H4 (cell line): Measurements from ENCODE around the gene TMEM245. TPM values are rescaled to one million over a fixed set of nuclear protein-coding genes. Genes with fewer than 3 reads are reported as not detected.
"Not testable (repeated sequence)": the region's sequence is repeated elsewhere in the genome, so short reads cannot be mapped to it uniquely, and the experiment has no call there.

Experiments
- DNase-seq: peaks from one replicate; pipeline ENCODE4 v3.0.0-alpha.2; 2015; ENCODE audit warnings: low spot score
- total RNA-seq: library from RNA; depleted of rRNA; stranded (reverse); fragments of >200 nt; shearing (Covaris generic); gene quantifications from 2 replicates; pipeline ENCODE4 v1.2.3, GENCODE V29; 2014

Gene TMEM245
- total RNA-seq, 1 experiment from 2014 or later, result 39.0 TPM

DNA sequence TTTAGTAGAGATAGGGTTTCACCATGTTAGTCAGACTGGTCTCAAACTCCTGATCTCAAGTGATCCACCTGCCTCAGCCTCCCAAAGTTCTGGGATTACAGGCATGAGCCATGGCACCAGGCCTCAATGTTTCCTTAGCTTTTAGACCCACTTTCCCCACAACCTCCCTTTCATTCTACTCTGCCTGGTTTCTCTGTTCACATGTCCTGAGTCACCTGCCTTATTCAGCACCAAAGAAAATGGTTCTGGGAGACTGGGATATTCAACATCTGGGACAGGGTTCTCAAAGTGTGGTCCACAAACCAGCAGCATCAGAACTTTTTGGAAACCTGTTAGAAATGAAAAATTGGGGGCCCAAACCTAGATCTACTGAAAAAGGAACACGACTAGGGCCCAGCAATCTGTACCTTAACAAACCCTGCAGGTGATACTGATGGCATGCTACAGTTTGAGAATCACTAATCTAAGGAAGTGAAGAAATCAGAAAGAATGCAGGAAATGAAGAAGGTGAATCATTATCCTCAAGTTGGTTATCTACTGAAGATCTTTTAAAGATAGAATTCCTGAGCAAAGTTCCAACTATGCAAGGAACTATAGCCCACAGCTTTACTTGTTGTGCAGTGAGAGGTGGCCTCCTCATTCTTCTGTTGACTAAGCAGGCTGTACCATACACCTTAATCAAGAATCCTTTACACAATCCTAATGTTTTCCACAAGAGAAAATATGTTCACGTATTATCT lies 54.6 kb downstream of the TMEM245 start:
- DNase-seq, result no peak

- DNase-seq, result no peak
Measured at GRCh38 chr9:109063760-109064159, 56.0 kb downstream of the TMEM245 start.

DNA sequence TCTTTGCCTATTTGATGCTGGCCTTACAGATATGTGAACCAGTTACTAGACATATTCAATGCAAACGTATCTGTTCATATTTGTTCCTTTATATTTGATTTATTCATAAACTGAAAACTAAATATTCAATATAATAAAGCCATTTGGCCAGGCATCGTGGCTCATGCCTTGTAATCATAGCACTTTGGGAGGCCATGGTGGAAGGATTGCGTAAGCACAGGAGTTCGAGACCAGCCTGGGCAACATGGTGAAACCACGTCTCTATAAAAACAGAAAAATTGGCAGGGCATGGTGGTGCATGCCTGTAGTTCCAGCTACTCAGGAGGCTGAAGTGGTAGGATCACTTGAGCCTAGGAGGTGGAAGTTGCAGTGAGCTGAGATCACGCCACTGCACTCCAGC lies 57.2 kb downstream of the TMEM245 start:
- DNase-seq, result no peak

DNA sequence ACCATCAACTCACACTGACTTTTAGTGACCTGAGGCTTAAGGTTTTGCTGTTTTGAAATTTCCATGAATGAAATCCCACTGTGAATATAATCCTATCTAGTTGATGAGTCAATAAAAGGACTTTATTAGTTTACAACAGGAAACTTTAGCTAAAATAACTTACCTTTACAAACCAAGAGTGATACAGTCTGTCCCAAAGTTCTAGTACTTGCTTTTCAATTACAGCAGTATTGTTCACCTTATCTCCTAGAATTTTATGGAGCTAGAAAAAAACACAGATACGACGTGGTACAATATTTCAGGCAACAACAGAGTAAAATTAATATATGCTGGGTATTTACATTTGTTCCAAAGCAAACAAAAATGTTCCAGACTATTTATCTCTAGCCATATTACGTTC lies 59.6 kb downstream of the TMEM245 start:
- no peak for DNase-seq

DNA sequence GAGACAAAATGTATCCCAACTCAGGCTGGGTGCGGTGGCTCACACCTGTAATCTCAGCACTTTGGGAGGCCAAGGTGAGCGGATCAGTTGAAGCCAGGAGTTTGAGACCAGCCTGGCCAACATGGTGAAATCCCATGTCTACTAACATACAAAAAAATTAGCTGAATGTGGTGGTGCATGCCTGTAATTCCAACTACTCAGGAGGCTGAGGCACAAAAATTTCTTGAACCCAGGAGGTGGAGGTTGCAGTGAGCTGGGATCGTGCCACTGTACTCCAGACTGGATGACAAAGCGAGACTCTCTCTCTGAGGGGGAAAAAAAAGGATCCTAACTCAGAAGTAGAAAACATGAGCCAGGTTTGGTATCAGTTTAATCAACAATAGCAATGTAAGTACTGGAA lies 66.6 kb downstream of the TMEM245 start:
- not testable (repeated sequence) for DNase-seq

GRCh38 chr9:109052416-109052815 lies 67.3 kb downstream of the TMEM245 start:
- DNase-seq, result no peak

DNA sequence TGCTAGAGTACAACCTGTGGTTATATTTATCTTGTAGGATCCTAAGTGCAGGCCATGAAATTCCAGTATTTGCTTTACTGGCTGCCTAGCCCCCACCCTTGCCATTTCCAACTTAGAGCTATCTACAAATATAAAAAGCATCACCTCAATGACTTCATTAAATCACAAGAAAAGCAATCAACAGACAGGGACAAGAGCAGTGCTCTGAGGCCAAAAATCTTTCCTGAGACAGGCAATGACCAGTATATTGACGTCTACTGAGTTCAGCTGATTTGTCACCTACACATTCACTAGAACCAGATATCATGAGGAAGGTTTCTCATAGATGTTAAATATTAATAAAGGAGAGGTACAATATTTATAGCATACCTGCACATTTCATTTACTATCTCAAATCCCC lies 68.0 kb downstream of the TMEM245 start:
- DNase-seq, result no peak

GRCh38 chr9:109050444-109050843 lies 69.3 kb downstream of the TMEM245 start:
- DNase-seq, result no peak

GRCh38 chr9:109048822-109049221 lies 70.9 kb downstream of the TMEM245 start:
- no peak for DNase-seq

- DNase-seq, result no peak
Measured at GRCh38 chr9:109047259-109047658, 72.5 kb downstream of the TMEM245 start.

DNA sequence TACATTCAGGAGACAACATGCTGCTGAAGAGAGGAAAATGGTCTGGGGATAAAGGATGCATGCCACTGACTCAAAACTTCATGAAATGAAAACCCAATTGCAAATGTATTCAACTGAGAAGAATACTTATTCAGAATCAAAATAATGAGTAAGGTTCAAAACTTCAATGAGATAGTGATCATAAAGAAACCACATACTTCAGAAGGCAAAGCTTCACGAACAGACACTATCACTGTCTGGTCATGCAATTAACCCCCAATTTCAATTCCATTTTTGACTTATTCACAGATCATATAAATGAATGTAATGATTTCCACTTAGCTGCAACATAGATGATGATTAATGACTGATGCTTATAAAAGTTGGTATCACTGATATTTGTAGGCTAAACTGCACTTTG lies 73.4 kb downstream of the TMEM245 start:
- no peak for DNase-seq

GRCh38 chr9:109043578-109043977 lies 76.2 kb downstream of the TMEM245 start:
- no peak for DNase-seq

GRCh38 chr9:109040571-109040970 lies 79.2 kb downstream of the TMEM245 start:
- no peak for DNase-seq

GRCh38 chr9:109039539-109039938 lies 80.2 kb downstream of the TMEM245 start:
- no peak for DNase-seq

DNA sequence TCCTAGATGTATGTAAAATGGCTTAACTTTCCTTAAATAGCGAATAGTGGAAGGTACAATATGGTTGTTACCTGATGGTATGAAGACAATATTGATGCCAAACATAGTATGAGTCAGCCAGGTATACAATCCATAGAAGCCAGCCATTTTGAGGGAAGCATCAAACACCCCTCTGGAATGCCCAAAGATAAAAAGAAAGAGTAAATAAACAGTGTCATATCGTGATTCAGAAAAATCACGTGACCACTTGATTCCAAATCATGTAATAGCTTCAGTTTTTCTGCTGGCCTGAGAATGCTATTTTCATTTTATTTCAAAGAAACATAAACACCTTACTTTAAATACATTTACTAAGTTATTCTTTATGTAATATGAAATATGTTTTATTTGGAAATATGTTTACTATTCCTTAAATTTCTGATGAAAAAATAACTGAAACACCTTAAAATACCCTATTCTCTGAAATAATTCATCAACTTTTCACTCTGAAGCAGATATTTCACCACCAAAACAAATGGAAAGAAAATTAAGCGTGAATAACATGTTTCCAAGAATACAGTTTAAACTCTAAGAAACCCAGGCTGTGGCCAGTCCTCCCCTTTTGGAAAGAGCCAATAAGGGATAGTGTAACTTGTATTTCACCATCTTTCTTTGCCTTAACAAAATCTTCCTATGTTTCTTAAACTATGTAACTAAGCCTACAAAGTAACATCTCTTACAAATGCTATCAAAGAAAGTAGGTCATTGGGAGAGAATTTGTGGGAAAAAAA lies 81.6 kb downstream of the TMEM245 start:
- DNase-seq, result no peak

DNA sequence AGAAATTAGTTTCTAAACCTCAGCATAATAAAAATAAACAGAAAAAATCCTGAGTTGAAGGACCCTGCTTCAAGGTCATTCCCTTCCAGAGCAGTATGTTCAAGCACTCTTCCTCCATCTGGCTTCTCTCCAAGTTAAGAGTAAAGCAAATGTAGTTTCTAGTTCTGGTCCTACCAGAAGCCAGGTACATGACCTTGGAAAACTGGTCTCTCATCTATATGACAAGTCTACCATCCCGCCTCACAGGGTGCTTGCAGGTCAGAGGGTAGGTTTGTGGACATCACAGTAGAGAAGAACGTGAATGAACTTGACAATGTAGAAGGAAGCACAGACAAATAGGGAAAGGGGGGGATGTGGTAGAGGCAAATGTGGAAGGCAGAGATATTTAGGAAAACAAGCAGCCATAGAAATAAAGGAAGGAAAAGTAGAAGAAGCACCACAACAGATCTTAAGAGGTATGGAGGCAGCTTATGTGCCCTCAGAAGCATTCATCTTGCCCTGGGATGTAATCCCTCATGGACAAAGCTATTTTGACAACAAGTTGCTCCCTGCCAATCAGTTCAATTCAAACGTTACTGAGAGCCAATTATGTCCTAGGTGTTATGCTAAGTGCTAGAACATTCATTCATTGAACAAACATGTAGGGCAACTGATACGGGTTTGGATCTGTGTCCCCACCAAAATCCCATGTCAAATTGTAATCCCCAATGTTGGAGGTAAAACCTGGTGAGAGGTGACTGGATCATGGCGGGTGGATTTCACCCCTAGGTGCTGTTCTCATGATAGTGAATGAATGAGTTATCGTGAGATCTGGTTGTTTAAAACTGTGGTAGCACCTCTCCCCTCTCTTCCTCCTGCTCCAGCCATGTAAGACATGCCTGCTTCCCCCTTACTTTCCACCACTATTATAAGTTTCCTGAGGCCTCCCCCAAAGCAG lies 82.7 kb downstream of the TMEM245 start:
- no peak for DNase-seq

DNA sequence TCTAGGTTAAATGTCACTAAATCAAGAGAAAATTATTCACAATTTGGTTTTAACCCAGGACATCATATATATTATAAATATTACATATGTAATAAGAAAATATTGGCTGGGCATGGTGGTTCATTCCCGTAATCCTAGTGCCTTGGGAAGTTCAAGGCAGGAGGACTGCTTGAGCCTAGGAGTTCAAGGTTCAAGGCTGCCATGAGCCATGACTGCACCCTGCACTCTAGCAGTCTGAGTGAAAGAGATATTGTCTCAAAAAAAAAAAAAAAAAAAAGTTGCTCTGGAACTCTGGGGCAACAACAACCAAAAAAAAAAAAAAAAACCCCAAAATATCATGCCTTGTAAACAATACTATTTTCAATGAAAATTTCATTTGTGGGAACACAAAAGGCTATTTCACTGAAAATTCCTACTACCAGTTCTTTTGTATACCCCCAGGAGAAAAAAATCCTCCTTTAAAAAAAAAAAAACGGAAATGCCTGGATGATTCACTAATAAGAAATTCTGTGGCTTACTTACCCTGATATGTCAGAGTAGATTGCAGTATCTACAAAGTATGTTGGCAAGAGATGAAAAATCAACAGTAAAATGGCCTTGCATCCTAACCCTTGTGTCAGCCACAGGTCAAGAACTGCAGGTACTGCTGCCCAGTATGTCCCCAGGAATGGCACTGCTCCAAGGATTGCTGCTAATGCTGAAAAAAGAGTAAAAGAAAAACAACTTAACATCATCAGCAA lies 83.9 kb downstream of the TMEM245 start:
- peak; percentile 75 for DNase-seq

DNA sequence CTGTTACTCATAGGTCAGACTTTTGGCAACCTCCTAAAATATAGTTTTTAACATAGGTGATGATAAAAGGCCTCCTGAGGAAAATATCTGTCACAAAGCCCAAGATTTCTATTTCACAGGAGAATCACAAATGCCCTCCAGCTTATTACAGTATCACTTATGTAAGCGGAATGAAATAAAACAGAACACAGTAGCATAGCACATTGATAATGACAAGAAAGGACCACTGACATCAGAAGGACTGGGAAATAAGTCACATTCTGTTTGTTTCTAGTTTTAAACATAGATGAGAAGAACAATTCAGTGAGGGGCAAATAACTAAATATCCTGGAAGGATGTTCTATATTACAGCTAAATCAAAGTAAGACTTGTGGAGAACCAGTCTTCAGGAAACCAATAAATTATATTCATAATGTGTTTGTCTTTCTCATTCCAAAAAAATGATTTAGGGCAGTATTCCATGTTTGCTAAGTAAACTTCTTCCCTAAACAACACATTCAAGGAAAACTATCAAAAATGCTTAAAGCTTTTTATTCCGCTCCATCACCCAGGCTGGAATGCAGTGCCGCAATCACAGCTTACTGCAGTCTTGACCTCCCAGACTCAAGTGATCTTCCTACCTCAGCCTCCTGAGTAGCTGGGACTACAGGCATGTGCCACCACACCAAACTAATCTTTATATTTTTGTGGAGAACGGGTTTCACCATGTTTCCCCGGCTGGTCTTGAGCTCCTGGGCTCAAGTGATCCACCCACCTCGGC lies 85.6 kb downstream of the TMEM245 start:
- no peak for DNase-seq

- DNase-seq, result no peak
Measured at GRCh38 chr9:109031241-109031640, 88.5 kb downstream of the TMEM245 start.

- DNase-seq, result no peak
Measured at GRCh38 chr9:109030426-109030825, 89.3 kb downstream of the TMEM245 start.

GRCh38 chr9:109028457-109028856 lies 91.3 kb downstream of the TMEM245 start:
- no peak for DNase-seq
